Fibroblast of skin of left quadriceps (primary cell): ENCODE results near the gene MMP24OS.

Experiments used
- DNase-seq, 2 experiments: peaks; one replicate each; pipeline ENCODE4 v3.0.0-alpha.2; 2013; ENCODE audit warnings: low read depth in 2 of 2

MMP24OS gene

GRCh38 chr20:35251613-35251940, 26.3 kb downstream of the MMP24OS start:
- no peak for DNase-seq

- no peak for DNase-seq
These were observed 29.1 kb downstream of the MMP24OS start for GRCh38 chr20:35248641-35249475.

GRCh38 chr20:35246723-35247122, 31.2 kb downstream of the MMP24OS start:
- DNase-seq: no peak

GRCh38 chr20:35243986-35244385, 33.9 kb downstream of the MMP24OS start:
- DNase-seq: no peak

- DNase-seq: no peak
These were observed 34.6 kb downstream of the MMP24OS start for GRCh38 chr20:35243317-35243716.

- no peak for DNase-seq
These were observed 37.1 kb downstream of the MMP24OS start for GRCh38 chr20:35240811-35241293.

GRCh38 chr20:35240083-35240810, 37.7 kb downstream of the MMP24OS start:
- no peak for DNase-seq

- no peak for DNase-seq
These were observed 39.2 kb downstream of the MMP24OS start for GRCh38 chr20:35238735-35239134.

GRCh38 chr20:35238170-35238569, 39.8 kb downstream of the MMP24OS start:
- DNase-seq: no peak

- no peak for DNase-seq
These were observed 40.4 kb downstream of the MMP24OS start for GRCh38 chr20:35237486-35237885.

GRCh38 chr20:35235881-35236280, 42.0 kb downstream of the MMP24OS start:
- no peak for DNase-seq

GRCh38 chr20:35232575-35232974, 45.3 kb downstream of the MMP24OS start:
- peak; percentile 76 to 78 for DNase-seq

- DNase-seq: no peak
These were observed 50.8 kb downstream of the MMP24OS start for GRCh38 chr20:35226884-35227681.
